IMR-90 (cell line): ENCODE measurements around the gene RELN. TPM values are rescaled to one million over a fixed set of nuclear protein-coding genes. Genes with fewer than 3 reads are reported as not detected.

Experiments used
- ATAC-seq: fragments of 200-7000 bp; cut with Tn5 transposase; 2 replicates; pipeline ENCODE4 v1.9.1; 2020; ENCODE audit warnings: low read depth, mild to moderate bottlenecking, moderate library complexity
- BruUV-seq: library from RNA; stranded (reverse); fragments of 400-500 nt; replicated peaks from 2 replicates; lab custom pipeline; 2021; lab: Mats Ljungman, UMichigan
- CTCF ChIA-PET: fragments of 300-600 bp; formaldehyde crosslinking; extraction: SDS; loops from one replicate; lab custom pipeline; 2021; ENCODE audit warnings: antibody characterized with exemption; lab: Yijun Ruan, JAX
- POLR2A ChIA-PET: fragments of 300-600 bp; sonication (Branson Sonifier 250); formaldehyde crosslinking; loops from one replicate; lab custom pipeline; 2022; ENCODE audit warnings: antibody characterized with exemption; ENCODE audit not compliant: unreplicated experiment; lab: Charles Lee
- DNase-seq: peaks from one replicate; pipeline ENCODE4 v3.0.0; 2013
- H2AFZ ChIP-seq: replicated peaks from 2 replicates; pipeline ENCODE3; 2013; ENCODE audit warnings: low read length, mild to moderate bottlenecking; ENCODE audit not compliant: poor library complexity
- H2AK5ac ChIP-seq: 2 replicates; pipeline ENCODE4 v1.6.1; 2013; ENCODE audit warnings: low read depth, low read length, inconsistent platforms
- H2AK9ac ChIP-seq: replicated peaks from 2 replicates; pipeline ENCODE3; 2013; ENCODE audit warnings: mild to moderate bottlenecking, low read depth, low read length, moderate library complexity; ENCODE audit not compliant: poor library complexity
- H2BK120ac ChIP-seq: 2 replicates; pipeline ENCODE4 v1.6.1; 2013; ENCODE audit warnings: low read depth, low read length, inconsistent platforms
- H2BK15ac ChIP-seq: 3 replicates; pipeline ENCODE4 v1.6.1; 2013; ENCODE audit warnings: low read depth, low read length, inconsistent platforms
- H2BK20ac ChIP-seq: 2 replicates; pipeline ENCODE4 v1.6.1; 2013; ENCODE audit warnings: low read depth, mild to moderate bottlenecking, inconsistent platforms, low read length, moderate library complexity
- H2BK5ac ChIP-seq: 2 replicates; pipeline ENCODE4 v1.6.1; 2013; ENCODE audit warnings: mild to moderate bottlenecking, low read depth, low read length, inconsistent platforms; ENCODE audit not compliant: poor library complexity, severe bottlenecking
- H3K14ac ChIP-seq: replicated peaks from 2 replicates; pipeline ENCODE4 v1.6.1; 2013; ENCODE audit warnings: low read depth, low read length, inconsistent platforms
- H3K18ac ChIP-seq: 2 replicates; pipeline ENCODE4 v1.6.1; 2013; ENCODE audit warnings: low read depth, low read length, control low read depth
- H3K23ac ChIP-seq: 2 replicates; pipeline ENCODE4 v1.6.1; 2013; ENCODE audit warnings: low read depth, low read length, inconsistent platforms
- H3K27ac ChIP-seq: 2 replicates; pipeline ENCODE4 v1.5.1; 2013; ENCODE audit warnings: mild to moderate bottlenecking, control low read depth, low read length; ENCODE audit not compliant: insufficient read depth
- H3K27me3 ChIP-seq: 2 replicates; pipeline ENCODE4 v1.6.1; 2013; ENCODE audit warnings: low read length; ENCODE audit not compliant: control insufficient read depth, insufficient read depth
- H3K36me3 ChIP-seq: 2 replicates; pipeline ENCODE4 v1.6.1; 2013; ENCODE audit warnings: low read length, mixed read lengths; ENCODE audit not compliant: control insufficient read depth, insufficient read depth
- H3K4ac ChIP-seq: 2 replicates; pipeline ENCODE4 v1.6.1; 2013; ENCODE audit warnings: low read depth, low read length, inconsistent platforms
- H3K4me1 ChIP-seq: 2 replicates; pipeline ENCODE4 v1.6.1; 2013; ENCODE audit warnings: low read length, mixed read lengths; ENCODE audit not compliant: control insufficient read depth, insufficient read depth
- H3K4me2 ChIP-seq: 2 replicates; pipeline ENCODE4 v1.6.1; 2013; ENCODE audit warnings: low read depth, mild to moderate bottlenecking, control low read depth, low read length, moderate library complexity
- H3K4me3 ChIP-seq: 2 replicates; pipeline ENCODE4 v1.5.1; 2013; ENCODE audit warnings: low read depth, mild to moderate bottlenecking, control low read depth, low read length, moderate library complexity; ENCODE audit not compliant: insufficient read depth
- H3K56ac ChIP-seq: 2 replicates; pipeline ENCODE4 v1.6.1; 2013; ENCODE audit warnings: low read length, inconsistent platforms; ENCODE audit not compliant: insufficient read depth; ENCODE audit errors: extremely low read depth
- H3K79me1 ChIP-seq, 2 experiments: 2 replicates each; pipeline ENCODE4 v1.6.1; 2013; ENCODE audit warnings: low read length in 2 of 2, inconsistent platforms in 1 of 2, low read depth in 1 of 2
- H3K9ac ChIP-seq: 2 replicates; pipeline ENCODE4 v1.6.1; 2013; ENCODE audit warnings: low read depth, low read length, control low read depth
- H3K9me1 ChIP-seq: 2 replicates; pipeline ENCODE4 v1.6.1; 2013; ENCODE audit warnings: low read length, inconsistent platforms; ENCODE audit not compliant: insufficient read depth
- H3K9me3 ChIP-seq: 2 replicates; pipeline ENCODE4 v1.6.1; 2013; ENCODE audit warnings: low read length; ENCODE audit not compliant: control insufficient read depth, insufficient read depth
- H4K20me1 ChIP-seq: 2 replicates; pipeline ENCODE4 v1.6.1; 2013; ENCODE audit warnings: low read length, inconsistent platforms; ENCODE audit not compliant: insufficient read depth
- H4K5ac ChIP-seq: 2 replicates; pipeline ENCODE4 v1.6.1; 2013; ENCODE audit warnings: mild to moderate bottlenecking, low read depth, low read length, control low read depth
- H4K8ac ChIP-seq, 2 experiments: 2 replicates each; pipeline ENCODE4 v1.6.1; 2013; ENCODE audit warnings: low read depth in 2 of 2, low read length in 2 of 2, control low read depth in 1 of 2, inconsistent platforms in 1 of 2
- H4K91ac ChIP-seq: 2 replicates; pipeline ENCODE4 v1.6.1; 2013; ENCODE audit warnings: low read depth, low read length, inconsistent platforms; ENCODE audit not compliant: insufficient read depth
- BHLHE40 ChIP-seq: fragments of 150-350 bp; IDR thresholded peaks from 2 replicates; pipeline ENCODE4 v1.6.1; 2016; ENCODE audit warnings: mild to moderate bottlenecking, low read depth, low read length
- CEBPB ChIP-seq: IDR thresholded peaks from 2 replicates; pipeline ENCODE4 v1.6.1; 2012; ENCODE audit warnings: low read depth, low read length, improper control_type of control experiment
- CHD1 ChIP-seq: IDR thresholded peaks from 2 replicates; pipeline ENCODE4 v1.6.1; 2012; ENCODE audit warnings: low read depth, low read length, improper control_type of control experiment
- FOS ChIP-seq: fragments of 150-350 bp; IDR thresholded peaks from 2 replicates; pipeline ENCODE4 v1.6.1; 2016; ENCODE audit warnings: low read depth, low read length
- MAFK ChIP-seq: IDR thresholded peaks from 2 replicates; pipeline ENCODE4 v1.6.1; 2012; ENCODE audit warnings: low read depth, low read length, improper control_type of control experiment
- POLR2A ChIP-seq: IDR thresholded peaks from 2 replicates; pipeline ENCODE4 v1.6.1; 2012; ENCODE audit warnings: mild to moderate bottlenecking, low read depth, low read length
- RAD21 ChIP-seq: IDR thresholded peaks from 2 replicates; pipeline ENCODE4 v1.6.1; 2012; ENCODE audit warnings: low read length, improper control_type of control experiment
- RCOR1 ChIP-seq: IDR thresholded peaks from 2 replicates; pipeline ENCODE4 v1.6.1; 2012; ENCODE audit warnings: mild to moderate bottlenecking, low read length, improper control_type of control experiment; ENCODE audit not compliant: insufficient replicate concordance
- RFX5 ChIP-seq: IDR thresholded peaks from 2 replicates; pipeline ENCODE4 v1.8.0; 2012; ENCODE audit warnings: low read depth, mild to moderate bottlenecking, low read length, moderate library complexity
- SMC3 ChIP-seq: fragments of 150-350 bp; IDR thresholded peaks from 2 replicates; pipeline ENCODE4 v1.6.1; 2016; ENCODE audit warnings: low read depth, mild to moderate bottlenecking, antibody characterized with exemption, low read length, moderate library complexity
- WGBS, 2 experiments: methylation state at CpG; one replicate each; pipeline versions ENCODE4 v1.1.5 to v1.1.7; 2013; ENCODE audit warnings: missing lambda C conversion rate in 2 of 2; ENCODE audit not compliant: insufficient read length in 1 of 2; ENCODE audit errors: extremely low coverage in 2 of 2; 5-methylcytosine and 5-hydroxymethylcytosine counted together
- dilution Hi-C: fragments of 300-500 bp; cut with HindIII; formaldehyde crosslinking; loops from one replicate; pipeline ENCODE4 v1.14.3; 2018; ENCODE audit warnings: low sequenced_read_pairs; ENCODE audit not compliant: unreplicated experiment
- in situ Hi-C: fragments of 300-500 bp; cut with MboI; formaldehyde crosslinking; loops from 3 replicates; pipeline ENCODE4 v1.14.3; 2019; ENCODE audit warnings: low sequenced_read_pairs, inconsistent platforms, mixed read lengths
- intact Hi-C: fragments of 100-400 bp; cut with micrococcal nuclease; formaldehyde crosslinking; loops from 2 replicates; pipeline ENCODE4 v1.10.0; 2022
- polyA plus RNA-seq, 3 experiments: library from polyadenylated mRNA; depleted of rRNA; stranded (reverse); fragments of >200 nt; gene quantifications; 2 replicates each; pipeline ENCODE4 v1.2.3, GENCODE V29; 2012; ENCODE audit warnings: low replicate concordance in 1 of 3
- total RNA-seq: library from RNA; depleted of rRNA; stranded (reverse); fragments of >200 nt; gene quantifications from 2 replicates; pipeline ENCODE4 v1.2.3, GENCODE V29; 2012
- TF ChIP-seq, protein P1 (sequence below): fragments of 150-350 bp; IDR thresholded peaks from 2 replicates; pipeline ENCODE4 v1.6.1; 2016; ENCODE audit warnings: low read depth, mild to moderate bottlenecking, low read length, moderate library complexity, borderline replicate concordance
- TF ChIP-seq, protein P2 (sequence below): conservative IDR thresholded peaks from 2 replicates; pipeline ENCODE4 v1.5.1; 2012; ENCODE audit warnings: mild to moderate bottlenecking, low read depth, low read length, improper control_type of control experiment
- TF ChIP-seq, protein P3 (sequence below): fragments of 150-350 bp; IDR thresholded peaks from 2 replicates; pipeline ENCODE4 v1.6.1; 2017; ENCODE audit warnings: mild to moderate bottlenecking, antibody characterized with exemption, low read length, low read depth

RELN gene
- total and polyA plus RNA-seq, 2 of the 4 experiments (the other 2 are of a cell fraction), result 14.7 to 23.7 TPM

DNA sequence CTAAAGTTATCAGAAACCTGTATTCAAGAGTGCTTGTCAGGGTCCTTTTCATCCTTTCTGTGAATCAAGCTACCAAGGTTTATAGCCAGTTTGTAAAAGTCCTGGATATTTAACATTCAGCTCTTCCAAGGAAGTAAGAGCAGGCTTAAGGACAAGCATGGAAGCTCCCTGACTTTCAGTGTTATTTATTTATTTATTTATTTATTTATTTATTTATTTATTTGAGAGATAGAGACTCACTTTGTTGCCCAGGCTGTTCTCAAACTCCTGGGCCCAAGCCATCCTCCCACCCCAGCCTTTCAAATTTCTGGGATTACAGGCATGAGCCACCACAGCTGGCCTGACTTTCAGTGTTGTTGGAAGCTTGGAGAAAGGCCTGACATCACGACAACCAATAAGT is 44.4 kb upstream of the RELN start:
- no peak for ATAC-seq
- H2BK15ac ChIP-seq, result no peak overlapping the region
- H4K20me1 ChIP-seq, result no peaks in the 10 kb centered on the region
- no peak overlapping the region for H2BK120ac ChIP-seq
- no peaks in the 10 kb centered on the region for H3K4me1 ChIP-seq
- no peak overlapping the region for H2AFZ ChIP-seq
- H2BK5ac ChIP-seq, result no peak overlapping the region
- dilution Hi-C loops (no loop called here), intact Hi-C loops (no loop called here), in situ Hi-C loops (no loop called here)
- no peak for DNase-seq
- no peak overlapping the region for H4K8ac ChIP-seq
- no peak overlapping the region for H4K91ac ChIP-seq
- ChIA-PET POLR2A (no interaction called here), CTCF (no interaction called here)
- H4K5ac ChIP-seq, result no peak overlapping the region
- H3K9me3 ChIP-seq, result 0 out of 2 replicates have a peak, but pooled peaks cover 2% of the 10 kb centered on the region
- no peak for TF ChIP-seq CHD1
- no peak for TF ChIP-seq POLR2A
- TF ChIP-seq SMC3, result no peak
- no peak for TF ChIP-seq RCOR1
- TF ChIP-seq, protein P1, sequence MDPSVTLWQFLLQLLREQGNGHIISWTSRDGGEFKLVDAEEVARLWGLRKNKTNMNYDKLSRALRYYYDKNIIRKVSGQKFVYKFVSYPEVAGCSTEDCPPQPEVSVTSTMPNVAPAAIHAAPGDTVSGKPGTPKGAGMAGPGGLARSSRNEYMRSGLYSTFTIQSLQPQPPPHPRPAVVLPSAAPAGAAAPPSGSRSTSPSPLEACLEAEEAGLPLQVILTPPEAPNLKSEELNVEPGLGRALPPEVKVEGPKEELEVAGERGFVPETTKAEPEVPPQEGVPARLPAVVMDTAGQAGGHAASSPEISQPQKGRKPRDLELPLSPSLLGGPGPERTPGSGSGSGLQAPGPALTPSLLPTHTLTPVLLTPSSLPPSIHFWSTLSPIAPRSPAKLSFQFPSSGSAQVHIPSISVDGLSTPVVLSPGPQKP, result no peak
- no peak for TF ChIP-seq RAD21
- TF ChIP-seq, protein P2, sequence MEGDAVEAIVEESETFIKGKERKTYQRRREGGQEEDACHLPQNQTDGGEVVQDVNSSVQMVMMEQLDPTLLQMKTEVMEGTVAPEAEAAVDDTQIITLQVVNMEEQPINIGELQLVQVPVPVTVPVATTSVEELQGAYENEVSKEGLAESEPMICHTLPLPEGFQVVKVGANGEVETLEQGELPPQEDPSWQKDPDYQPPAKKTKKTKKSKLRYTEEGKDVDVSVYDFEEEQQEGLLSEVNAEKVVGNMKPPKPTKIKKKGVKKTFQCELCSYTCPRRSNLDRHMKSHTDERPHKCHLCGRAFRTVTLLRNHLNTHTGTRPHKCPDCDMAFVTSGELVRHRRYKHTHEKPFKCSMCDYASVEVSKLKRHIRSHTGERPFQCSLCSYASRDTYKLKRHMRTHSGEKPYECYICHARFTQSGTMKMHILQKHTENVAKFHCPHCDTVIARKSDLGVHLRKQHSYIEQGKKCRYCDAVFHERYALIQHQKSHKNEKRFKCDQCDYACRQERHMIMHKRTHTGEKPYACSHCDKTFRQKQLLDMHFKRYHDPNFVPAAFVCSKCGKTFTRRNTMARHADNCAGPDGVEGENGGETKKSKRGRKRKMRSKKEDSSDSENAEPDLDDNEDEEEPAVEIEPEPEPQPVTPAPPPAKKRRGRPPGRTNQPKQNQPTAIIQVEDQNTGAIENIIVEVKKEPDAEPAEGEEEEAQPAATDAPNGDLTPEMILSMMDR, result no peak
- TF ChIP-seq FOS, result no peak
- no peak for TF ChIP-seq BHLHE40
- TF ChIP-seq CEBPB, result no peak
- no peak for TF ChIP-seq RFX5
- no peak for TF ChIP-seq MAFK
- TF ChIP-seq, protein P3, sequence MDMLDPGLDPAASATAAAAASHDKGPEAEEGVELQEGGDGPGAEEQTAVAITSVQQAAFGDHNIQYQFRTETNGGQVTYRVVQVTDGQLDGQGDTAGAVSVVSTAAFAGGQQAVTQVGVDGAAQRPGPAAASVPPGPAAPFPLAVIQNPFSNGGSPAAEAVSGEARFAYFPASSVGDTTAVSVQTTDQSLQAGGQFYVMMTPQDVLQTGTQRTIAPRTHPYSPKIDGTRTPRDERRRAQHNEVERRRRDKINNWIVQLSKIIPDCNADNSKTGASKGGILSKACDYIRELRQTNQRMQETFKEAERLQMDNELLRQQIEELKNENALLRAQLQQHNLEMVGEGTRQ, result no peak
- H3K36me3 ChIP-seq, result no peaks in the 10 kb centered on the region
- BruUV-seq, result no TSS peak
- no CpG with 5 or more reads among the region's 1 CpG for WGBS, 2 experiments
- no peaks in the 10 kb centered on the region for H3K27me3 ChIP-seq
- no peak overlapping the region for H3K14ac ChIP-seq
- H3K56ac ChIP-seq, result no peak overlapping the region
- H2AK5ac ChIP-seq, result no peak overlapping the region
- no peak overlapping the region for H3K4ac ChIP-seq
- H3K79me1 ChIP-seq, result no peaks in the 10 kb centered on the region
- H3K18ac ChIP-seq, result no peak overlapping the region
- no peak overlapping the region for H2BK20ac ChIP-seq
- H3K9me1 ChIP-seq, result no peaks in the 10 kb centered on the region
- H3K9ac ChIP-seq, result no peak overlapping the region
- H3K4me2 ChIP-seq, result no peak overlapping the region
- no peak overlapping the region for H2AK9ac ChIP-seq
- H3K27ac ChIP-seq, result no peak overlapping the region
- no peak overlapping the region for H3K23ac ChIP-seq
- no peak overlapping the region for H3K4me3 ChIP-seq
